HL-60 (cell line): ENCODE measurements around the gene FERMT3.

Experiments used
- DNase-seq, 2 experiments: peaks; one replicate each; pipeline ENCODE4 v3.0.0-alpha.2; 2010 to 2020; ENCODE audit warnings: low read depth in 1 of 2, low spot score in 1 of 2
- H3K27ac ChIP-seq: fragments of 250-450 bp; sonication (Bioruptor Pico); replicated peaks from 2 replicates; pipeline ENCODE4 v1.5.1; 2020; ENCODE audit warnings: mild to moderate bottlenecking, moderate library complexity
- H3K27me3 ChIP-seq: fragments of 250-450 bp; sonication (Bioruptor Pico); 2 replicates; pipeline ENCODE4 v1.5.1; 2021; ENCODE audit warnings: mild to moderate bottlenecking, moderate library complexity; ENCODE audit not compliant: insufficient read depth, poor library complexity, severe bottlenecking
- H3K4me3 ChIP-seq: replicated peaks from 2 replicates; pipeline ENCODE4 v1.5.1; 2011; ENCODE audit warnings: mild to moderate bottlenecking, control low read depth, low read length; ENCODE audit not compliant: insufficient read depth
- CTCF ChIP-seq: IDR thresholded peaks from one replicate; pipeline ENCODE4 v1.5.1; 2011; ENCODE audit warnings: low read length, control low read depth, inconsistent platforms; ENCODE audit not compliant: insufficient read depth
- GABPA ChIP-seq: IDR thresholded peaks from 2 replicates; pipeline ENCODE4 v1.6.1; 2012; ENCODE audit warnings: low read depth
- POLR2AphosphoS5 ChIP-seq: IDR thresholded peaks from 2 replicates; pipeline ENCODE4 v1.6.1; 2012; ENCODE audit warnings: low read depth
- REST ChIP-seq: IDR thresholded peaks from 2 replicates; pipeline ENCODE4 v1.6.1; 2012; ENCODE audit warnings: low read depth; ENCODE audit not compliant: insufficient replicate concordance
- SPI1 ChIP-seq: IDR thresholded peaks from 2 replicates; pipeline ENCODE4 v1.6.1; 2012; ENCODE audit warnings: low read depth, mild to moderate bottlenecking, borderline replicate concordance

Gene FERMT3

GRCh38 chr11:64248578-64248977 lies 42.1 kb downstream of the FERMT3 start:
- no peak for DNase-seq
- Histone ChIP-seq H3K27me3 (no peaks in the 10 kb centered on the region), H3K4me3 (no peak overlapping the region), H3K27ac (no peak overlapping the region)
- no peak for TF ChIP-seq GABPA
- TF ChIP-seq POLR2AphosphoS5 = no peak
- no peak for TF ChIP-seq CTCF
- no peak for TF ChIP-seq SPI1
- no peak for TF ChIP-seq REST

GRCh38 chr11:64249038-64249437 lies 42.5 kb downstream of the FERMT3 start:
- Histone ChIP-seq H3K4me3 (no peak overlapping the region), H3K27me3 (no peaks in the 10 kb centered on the region), H3K27ac (no peak overlapping the region)
- TF ChIP-seq SPI1 = no peak
- no peak for DNase-seq

GRCh38 chr11:64249563-64250414 lies 43.3 kb downstream of the FERMT3 start:
- TF ChIP-seq CTCF (no peak), POLR2AphosphoS5 (no peak), SPI1 (no peak), GABPA (no peak), REST (no peak)
- Histone ChIP-seq H3K4me3 (no peak overlapping the region), H3K27me3 (no peaks in the 10 kb centered on the region), H3K27ac (no peak overlapping the region)
- DNase-seq = no peak

GRCh38 chr11:64250415-64251015 lies 44.0 kb downstream of the FERMT3 start:
- DNase-seq = no peak
- Histone ChIP-seq H3K4me3 (peak overlapping the region; percentile 75), H3K27ac (no peak overlapping the region; the same call in 1 of the 2 replicates), H3K27me3 (no peaks in the 10 kb centered on the region)
- TF ChIP-seq CTCF (no peak), REST (no peak), SPI1 (no peak), GABPA (no peak), POLR2AphosphoS5 (no peak)
